B cell (primary cell): Measurements from ENCODE around the gene CCNL1. TPM values are rescaled to one million over a fixed set of nuclear protein-coding genes. Genes with fewer than 3 reads are reported as not detected.

Experiments
- ATAC-seq: fragments of 200-7000 bp; cut with Tn5 transposase; one replicate; pipeline ENCODE4 v1.10.0; 2021; ENCODE audit warnings: low read depth, mild to moderate bottlenecking, moderate number of reproducible peaks, moderate library complexity
- CTCF ChIA-PET: fragments of 350-600 bp; sonication (Branson Sonifier 250); formaldehyde crosslinking; loops from one replicate; lab custom pipeline; 2021; ENCODE audit warnings: antibody characterized with exemption, inconsistent platforms; lab: Charles Lee
- POLR2A ChIA-PET: fragments of 350-600 bp; sonication (Branson Sonifier 250); formaldehyde crosslinking; loops from one replicate; lab custom pipeline; 2021; ENCODE audit warnings: antibody characterized with exemption; lab: Charles Lee
- DNase-seq: peaks from one replicate; pipeline ENCODE4 v3.0.0; 2013
- H2AFZ ChIP-seq: 2 replicates; pipeline ENCODE4 v1.6.1; 2012; ENCODE audit warnings: mild to moderate bottlenecking, low read depth, low read length; ENCODE audit not compliant: insufficient read depth, poor library complexity, severe bottlenecking
- H3K27ac ChIP-seq, 2 donors: 1 replicate in 1 of 2; 2 replicates in 1 of 2; pipeline ENCODE4 v1.5.1; 2012 to 2013; ENCODE audit warnings: low read length in 2 of 2, mild to moderate bottlenecking in 2 of 2, moderate library complexity in 1 of 2
- H3K27me3 ChIP-seq, 4 experiments: fragments of 200-600 bp in 1 of 4; sonication (generic) in 1 of 4; replicated peaks in 1 of 4; 1 replicate in 2 of 4; 2 replicates in 2 of 4; pipeline versions ENCODE4 v1.6.1 to v1.7.0; 2013 to 2016; ENCODE audit warnings: low read length in 3 of 4, mild to moderate bottlenecking in 2 of 4, mixed read lengths in 1 of 4, moderate library complexity in 1 of 4; ENCODE audit not compliant: insufficient read depth in 4 of 4, control insufficient read depth in 3 of 4; ENCODE audit errors: control extremely low read depth in 1 of 4
- H3K36me3 ChIP-seq, 2 experiments: replicated peaks in 1 of 2; 1 replicate in 1 of 2; 2 replicates in 1 of 2; pipeline versions ENCODE4 v1.6.1 to v1.7.1; 2013; ENCODE audit warnings: low read length in 1 of 2; ENCODE audit not compliant: insufficient read depth in 2 of 2, control insufficient read depth in 1 of 2; ENCODE audit errors: control extremely low read depth in 1 of 2, extremely low read depth in 1 of 2
- H3K4me1 ChIP-seq, 2 donors: fragments of 200-600 bp in 1 of 2; sonication (generic) in 1 of 2; 1 replicate in 1 of 2; 2 replicates in 1 of 2; pipeline versions ENCODE4 v1.5.1 to v1.6.1; 2013 to 2017; ENCODE audit warnings: low read length in 2 of 2; ENCODE audit not compliant: control insufficient read depth in 2 of 2, insufficient read depth in 2 of 2
- H3K4me2 ChIP-seq: replicated peaks from 2 replicates; pipeline ENCODE3; 2012; ENCODE audit warnings: mild to moderate bottlenecking, low read depth, low read length; ENCODE audit not compliant: poor library complexity, severe bottlenecking
- H3K4me3 ChIP-seq, 5 experiments: fragments of 200-600 bp in 1 of 5; sonication (generic) in 1 of 5; 1 replicate in 3 of 5; 2 replicates in 2 of 5; pipeline versions ENCODE4 v1.5.1 to v1.7.0; 2011 to 2016; ENCODE audit warnings: low read length in 4 of 5, mild to moderate bottlenecking in 4 of 5, low read depth in 2 of 5, control low read depth in 1 of 5, moderate library complexity in 1 of 5; ENCODE audit not compliant: insufficient read depth in 1 of 5; ENCODE audit errors: control extremely low read depth in 1 of 5, extremely low read depth in 1 of 5
- H3K79me2 ChIP-seq: fragments of 200-600 bp; sonication (generic); one replicate; pipeline ENCODE4 v1.6.0; 2016; ENCODE audit warnings: low read length; ENCODE audit not compliant: control insufficient read depth, insufficient read depth
- H3K9ac ChIP-seq: fragments of 200-600 bp; sonication (generic); 2 replicates; pipeline ENCODE4 v1.6.1; 2017; ENCODE audit warnings: mild to moderate bottlenecking, low read length, moderate library complexity
- H3K9me3 ChIP-seq, 3 donors: one replicate each; pipeline versions ENCODE4 v1.6.1 to v1.7.1; 2013; ENCODE audit warnings: low read length in 2 of 3; ENCODE audit not compliant: control insufficient read depth in 2 of 3, insufficient read depth in 1 of 3; ENCODE audit errors: control extremely low read depth in 1 of 3
- H4K20me1 ChIP-seq: 2 replicates; pipeline ENCODE4 v1.6.0; 2012; ENCODE audit warnings: mild to moderate bottlenecking, low read length; ENCODE audit not compliant: insufficient read depth, control insufficient read depth, poor library complexity, severe bottlenecking
- H3K27ac Mint-ChIP-seq: one replicate; pipeline ENCODE4 v1.8.0; 2021; ENCODE audit warnings: mixed read lengths
- H3K27me3 Mint-ChIP-seq: one replicate; pipeline ENCODE4 v1.8.0; 2021; ENCODE audit warnings: mixed read lengths
- H3K4me1 Mint-ChIP-seq: one replicate; pipeline ENCODE4 v1.8.0; 2021; ENCODE audit warnings: mixed read lengths
- H3K4me3 Mint-ChIP-seq: one replicate; pipeline ENCODE4 v1.8.0; 2021; ENCODE audit warnings: mixed read lengths
- H3K9me3 Mint-ChIP-seq: one replicate; pipeline ENCODE4 v1.8.0; 2022; ENCODE audit warnings: mixed read lengths; ENCODE audit not compliant: insufficient read depth
- EZH2 ChIP-seq: IDR thresholded peaks from 2 replicates; pipeline ENCODE4 v1.6.1; 2012; ENCODE audit warnings: borderline replicate concordance, low read depth, mild to moderate bottlenecking, moderate library complexity, low read length; ENCODE audit not compliant: insufficient read depth, poor library complexity, severe bottlenecking
- WGBS: methylation state at CpG from one replicate; pipeline ENCODE4 v1.1.5; 2013; ENCODE audit warnings: missing lambda C conversion rate; ENCODE audit not compliant: insufficient coverage; 5-methylcytosine and 5-hydroxymethylcytosine counted together
- intact Hi-C: fragments of 100-400 bp; cut with micrococcal nuclease; formaldehyde crosslinking; loops from one replicate; pipeline ENCODE4 v1.10.0; 2022
- polyA plus RNA-seq: library from polyadenylated mRNA; depleted of rRNA; stranded (reverse); fragments of >200 nt; gene quantifications from 2 replicates; pipeline ENCODE4 v1.2.3, GENCODE V29; 2012
- total RNA-seq, 2 donors: library from RNA; stranded (reverse); fragments of 120-200 nt in 1 of 2; gene quantifications; 1 replicate in 1 of 2; 2 replicates in 1 of 2; pipeline versions ENCODE4 v1.2.3 to v1.2.4, GENCODE V29; 2013 to 2022
- TF ChIP-seq, protein P1 (sequence below): fragments of 200-600 bp; IDR thresholded peaks from one replicate; pipeline ENCODE4 v1.8.0; 2022; ENCODE audit warnings: antibody characterized with exemption, mild to moderate bottlenecking

CCNL1 gene
- total and polyA plus RNA-seq, 2 donors (not counting 1 experiment from before 2014, with no cell fraction given): 322 to 655 TPM

DNA sequence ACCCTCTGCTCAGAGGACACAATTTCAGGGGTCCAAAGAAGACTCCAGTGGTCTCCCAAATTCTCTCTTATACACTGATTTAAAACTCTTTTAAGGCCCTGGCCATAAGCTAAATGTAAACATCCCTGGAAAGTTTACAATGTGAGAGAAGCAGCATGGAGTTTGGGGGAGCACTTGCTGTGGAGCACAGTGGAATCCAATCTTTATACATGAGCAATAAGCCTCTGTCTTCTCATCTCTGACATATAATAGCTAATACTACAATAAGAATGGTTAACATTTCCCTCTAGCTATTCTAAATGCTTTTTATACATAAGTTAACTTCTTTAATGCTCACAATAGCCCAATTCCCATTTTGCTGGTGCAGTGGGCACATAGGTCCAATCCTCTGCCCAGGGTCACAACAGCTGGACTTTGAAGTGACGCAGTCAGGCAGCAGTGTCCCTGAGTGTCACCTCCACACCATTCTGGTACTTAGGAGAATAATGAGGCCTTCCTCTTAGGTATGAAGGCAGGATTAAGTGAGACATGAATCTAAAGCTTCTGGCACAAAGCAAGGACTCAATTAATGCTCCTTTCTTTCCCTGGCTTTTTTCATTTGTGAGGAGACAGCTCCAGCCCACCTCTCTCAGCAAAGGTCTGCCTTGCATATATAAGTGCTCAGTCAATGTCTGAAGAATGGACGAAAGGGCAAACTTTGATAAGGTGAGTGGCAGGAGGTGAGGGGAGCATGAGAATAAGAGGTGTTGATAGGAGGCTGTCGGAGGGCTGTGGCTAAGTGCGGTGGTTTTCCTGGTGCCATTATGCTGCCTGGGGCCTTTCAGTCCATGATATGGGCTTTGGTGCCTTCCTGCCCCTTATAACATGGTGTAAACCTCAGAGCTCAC is 26.3 kb downstream of the CCNL1 start:
- H3K4me1 ChIP-seq: peaks cover 7 to 34% of the 10 kb centered on the region in 2 donors
- no peak overlapping the region for H2AFZ ChIP-seq
- H3K79me2 ChIP-seq: no peaks in the 10 kb centered on the region
- no peak overlapping the region for H3K4me3 Mint-ChIP-seq
- no peaks in the 10 kb centered on the region for H3K9me3 ChIP-seq
- H4K20me1 ChIP-seq: no peaks in the 10 kb centered on the region
- WGBS: 67% methylated on average over 3 of the region's 4 CpGs
- no peaks in the 10 kb centered on the region for H3K9me3 Mint-ChIP-seq
- no peaks in the 10 kb centered on the region for H3K36me3 ChIP-seq
- H3K4me2 ChIP-seq: no peak overlapping the region
- no peak overlapping the region for H3K27ac Mint-ChIP-seq
- no peak overlapping the region for H3K9ac ChIP-seq
- DNase-seq (no peak), ATAC-seq (no peak)
- intact Hi-C loops: loop anchor here (10.0 kb wide), 1 partner anchor 1089 kb away; no protein-coding TSS in a partner anchor
- H3K4me1 Mint-ChIP-seq: peaks cover 30% of the 10 kb centered on the region
- TF ChIP-seq EZH2: no peak
- TF ChIP-seq, protein P1, sequence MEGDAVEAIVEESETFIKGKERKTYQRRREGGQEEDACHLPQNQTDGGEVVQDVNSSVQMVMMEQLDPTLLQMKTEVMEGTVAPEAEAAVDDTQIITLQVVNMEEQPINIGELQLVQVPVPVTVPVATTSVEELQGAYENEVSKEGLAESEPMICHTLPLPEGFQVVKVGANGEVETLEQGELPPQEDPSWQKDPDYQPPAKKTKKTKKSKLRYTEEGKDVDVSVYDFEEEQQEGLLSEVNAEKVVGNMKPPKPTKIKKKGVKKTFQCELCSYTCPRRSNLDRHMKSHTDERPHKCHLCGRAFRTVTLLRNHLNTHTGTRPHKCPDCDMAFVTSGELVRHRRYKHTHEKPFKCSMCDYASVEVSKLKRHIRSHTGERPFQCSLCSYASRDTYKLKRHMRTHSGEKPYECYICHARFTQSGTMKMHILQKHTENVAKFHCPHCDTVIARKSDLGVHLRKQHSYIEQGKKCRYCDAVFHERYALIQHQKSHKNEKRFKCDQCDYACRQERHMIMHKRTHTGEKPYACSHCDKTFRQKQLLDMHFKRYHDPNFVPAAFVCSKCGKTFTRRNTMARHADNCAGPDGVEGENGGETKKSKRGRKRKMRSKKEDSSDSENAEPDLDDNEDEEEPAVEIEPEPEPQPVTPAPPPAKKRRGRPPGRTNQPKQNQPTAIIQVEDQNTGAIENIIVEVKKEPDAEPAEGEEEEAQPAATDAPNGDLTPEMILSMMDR: no peak
- CTCF ChIA-PET: interaction anchor here (1.5 kb wide), 2 partner anchors 12 to 983 kb away, joined by 3 to 4 read pairs; no protein-coding TSS in a partner anchor
- H3K4me3 ChIP-seq: no peak overlapping the region
- no peak overlapping the region for H3K27ac ChIP-seq
- no peaks in the 10 kb centered on the region for H3K27me3 Mint-ChIP-seq
- POLR2A ChIA-PET: no interaction called here
- no peaks in the 10 kb centered on the region for H3K27me3 ChIP-seq

DNA sequence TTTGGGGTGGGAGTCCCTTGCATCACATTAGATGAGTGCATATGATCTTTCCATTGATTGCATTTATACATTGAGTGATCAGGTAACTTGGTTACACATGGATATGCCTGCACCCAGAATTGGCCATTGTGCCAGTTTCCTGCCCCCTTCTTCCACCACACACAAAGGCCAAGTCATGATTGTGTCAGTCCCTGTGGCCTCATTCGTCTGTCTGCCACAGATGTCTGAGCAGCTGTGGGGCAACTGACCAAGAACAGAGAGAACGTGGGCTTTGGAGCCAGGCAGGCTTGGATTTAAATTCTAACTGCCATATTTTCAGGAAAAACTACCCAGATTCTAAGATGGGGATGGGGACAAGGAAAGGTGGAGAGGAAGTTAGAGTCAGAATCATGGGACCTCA is 27.0 kb downstream of the CCNL1 start:
- intact Hi-C loops: loop anchor here (10.0 kb wide), 1 partner anchor 1088 kb away; no protein-coding TSS in a partner anchor
- CTCF ChIA-PET: interaction anchor here (1.5 kb wide), 2 partner anchors 11 to 982 kb away, joined by 3 to 4 read pairs; no protein-coding TSS in a partner anchor
- H3K79me2 ChIP-seq: no peaks in the 10 kb centered on the region
- no peak for ATAC-seq
- H3K36me3 ChIP-seq: no peaks in the 10 kb centered on the region
- Mint-ChIP-seq H3K27me3 (no peaks in the 10 kb centered on the region), H3K4me1 (peaks cover 31% of the 10 kb centered on the region), H3K27ac (no peak overlapping the region), H3K9me3 (no peaks in the 10 kb centered on the region), H3K4me3 (no peak overlapping the region)
- no peaks in the 10 kb centered on the region for H3K9me3 ChIP-seq
- WGBS: 100% methylated on average over 1 of the region's 2 CpGs
- no peak overlapping the region for H3K4me3 ChIP-seq
- no peak overlapping the region for H3K4me2 ChIP-seq
- DNase-seq: no peak
- no peak for TF ChIP-seq EZH2
- TF ChIP-seq, protein P1: no peak
- no peak overlapping the region for H2AFZ ChIP-seq
- no peaks in the 10 kb centered on the region for H4K20me1 ChIP-seq
- POLR2A ChIA-PET: no interaction called here
- H3K9ac ChIP-seq: no peak overlapping the region
- H3K27me3 ChIP-seq: no peaks in the 10 kb centered on the region
- H3K4me1 ChIP-seq: peaks cover 7 to 36% of the 10 kb centered on the region in 2 donors
- no peak overlapping the region for H3K27ac ChIP-seq
